ENCODE data around the gene LILRA6. TPM values are rescaled to one million over a fixed set of nuclear protein-coding genes. Genes with fewer than 3 reads are reported as not detected.

Gene LILRA6
- total and polyA plus RNA-seq, 2 of the 8 experiments (the other 6 are each of a cell fraction or from before 2014, with no cell fraction given), result not detected

GRCh38 chr19:54186934-54187381 lies 55.6 kb downstream of the LILRA6 start:
- no peaks in the 10 kb centered on the region for H3K9me3 ChIP-seq (ENCODE audit: insufficient read depth in 2 of 2, low read depth in 1 of 2, low read length in 1 of 2)
- no peak overlapping the region for H3K4me3 ChIP-seq (ENCODE audit: extremely low read depth in 1 of 4, insufficient read depth in 2 of 4, low read depth in 3 of 4, low read length in 4 of 4)
- TF ChIP-seq EP300 (IDR thresholded peaks at IDR 0.05; ENCODE audit: borderline replicate concordance in 1 of 2, low read depth in 2 of 2, low read length in 2 of 2) (no peak), CHD1 (IDR thresholded peaks at IDR 0.05; ENCODE audit: low read depth, low read length) (no peak), SAP30 (IDR thresholded peaks at IDR 0.05; ENCODE audit: insufficient read depth, insufficient replicate concordance, low read length) (no peak), KDM1A (IDR thresholded peaks at IDR 0.05; ENCODE audit: borderline replicate concordance, low read length) (no peak), TCF12 (IDR thresholded peaks at IDR 0.05; ENCODE audit: low read depth, low read length) (no peak), E2F6 (IDR thresholded peaks at IDR 0.05) (no peak), POU5F1 (IDR thresholded peaks at IDR 0.05; ENCODE audit: low read depth, low read length) (no peak), ATF2 (IDR thresholded peaks at IDR 0.05; ENCODE audit: low read length) (no peak)
- H3K4me1 ChIP-seq (replicated peaks in 1 of 4; ENCODE audit: control insufficient read depth in 3 of 4, insufficient read depth in 4 of 4, low read length in 3 of 4), result peaks cover 0 to 9% (median 3%) of the 10 kb centered on the region in 4 experiments; a peak in 4 of 7 replicates
- no peak overlapping the region for H4K91ac ChIP-seq (replicated peaks; ENCODE audit: insufficient read length, low read length)
- no peak overlapping the region for H3K14ac ChIP-seq (ENCODE audit: insufficient read length)
- H4K5ac ChIP-seq (ENCODE audit: insufficient read length, low read depth, low read length), result no peak overlapping the region
- H3K79me2 ChIP-seq (ENCODE audit: control insufficient read depth in 1 of 2, insufficient read depth in 2 of 2, low read length in 2 of 2), result peaks cover 3 to 24% of the 10 kb centered on the region in 2 experiments; a peak in 3 of 4 replicates
- H2AK5ac ChIP-seq (ENCODE audit: low read depth, low read length), result no peak overlapping the region
- H3K23ac ChIP-seq (ENCODE audit: insufficient read length), result no peak overlapping the region
- no peak overlapping the region for H2BK15ac ChIP-seq (ENCODE audit: low read length)
- H2BK5ac ChIP-seq (ENCODE audit: low read depth, low read length), result no peak overlapping the region; the same call in 1 of the 2 replicates
- FAIRE-seq, result no peak
- no peak overlapping the region for H2BK12ac ChIP-seq (ENCODE audit: low read depth, low read length)
- H2BK120ac ChIP-seq (replicated peaks; ENCODE audit: low read depth, low read length), result no peak overlapping the region
- H3K23me2 ChIP-seq (ENCODE audit: low read depth, low read length), result peaks cover 11% of the 10 kb centered on the region
- peaks cover 0 to 12% of the 10 kb centered on the region in 2 experiments for H4K20me1 ChIP-seq (replicated peaks in 1 of 2; ENCODE audit: control insufficient read depth in 1 of 2, insufficient read depth in 2 of 2, low read length in 2 of 2)
- peaks cover 8% of the 10 kb centered on the region; the same call in 1 of the 2 replicates for H3K79me1 ChIP-seq (ENCODE audit: low read depth, low read length)
- ChIA-PET POLR2A (ENCODE audit: partially characterized antibody) (interaction anchor here (2.1 to 28.7 kb wide), 4 partner anchors 13 to 29 kb away, joined by 7 to 909 read pairs (median 33); partner anchors contain the start of genes RPS9 and TMC4), CTCF (ENCODE audit: partially characterized antibody) (interaction anchor here (0.6 to 1.5 kb wide), 4 partner anchors 13 to 227 kb away, joined by 3 to 7 read pairs (median 4); partner anchors contain the start of gene TMC4)
- H2AFZ ChIP-seq (ENCODE audit: low read length), result no peak overlapping the region
- H2BK20ac ChIP-seq (ENCODE audit: low read length), result no peak overlapping the region
- H3K56ac ChIP-seq (replicated peaks; ENCODE audit: insufficient read length, low read depth, low read length), result no peak overlapping the region
- WGBS, 2 experiments (ENCODE audit: extremely low coverage in 1 of 2, insufficient coverage in 1 of 2, insufficient read length in 1 of 2, insufficient replicate concordance in 2 of 2, low coverage in 1 of 2, low lambda C conversion rate in 2 of 2, missing lambda C conversion rate in 1 of 2), result 90% methylated on average over 11 of the region's 11 CpGs; no CpG with 5 or more reads in 1 of the 2 experiments
- H3K18ac ChIP-seq (ENCODE audit: extremely low read depth, low read length), result no peak overlapping the region
- H4K8ac ChIP-seq (ENCODE audit: extremely low read depth, insufficient read depth, low read length), result no peak overlapping the region
- no peak overlapping the region; a peak in 1 of 7 replicates for H3K9ac ChIP-seq (replicated peaks in 1 of 4; ENCODE audit: extremely low read depth in 1 of 4, low read depth in 3 of 4, low read length in 3 of 4)
- DNase-seq (ENCODE audit: low read depth in 1 of 2, low spot score in 2 of 2), result no peak
- no peak overlapping the region for H3K4ac ChIP-seq (replicated peaks; ENCODE audit: insufficient read length, low read depth, low read length)
- H3K27me3 ChIP-seq (replicated peaks in 1 of 4; ENCODE audit: control insufficient read depth in 3 of 4, extremely low read depth in 1 of 4, insufficient read depth in 3 of 4, low read length in 3 of 4), result no peaks in the 10 kb centered on the region
- H3K36me3 ChIP-seq (ENCODE audit: control insufficient read depth in 2 of 4, insufficient read depth in 4 of 4, low read length in 3 of 4), result peaks cover 0 to 14% (median 7%) of the 10 kb centered on the region in 4 experiments; a peak in 5 of 8 replicates
- no peak overlapping the region for H3K27ac ChIP-seq (ENCODE audit: low read depth, low read length)
- no peak overlapping the region for H3K4me2 ChIP-seq (ENCODE audit: insufficient read depth in 1 of 2, low read depth in 2 of 2, low read length in 2 of 2)
